NCI-H1105 treated with DMSO at 0.1 percent for 48 hours (cell line): ENCODE results near the gene PAM.
A peak's percentile ranks its signal among the peaks of the same experiment; 100 is the strongest.
"Not testable (repeated sequence)": the region's sequence is repeated elsewhere in the genome, so short reads cannot be mapped to it uniquely, and the experiment has no call there.

Experiments
- DNase-seq: peaks from one replicate; lab custom pipeline; 2025; lab: John Stamatoyannopoulos, UW

Gene PAM

GRCh38 chr5:103000089-103000488 lies 245.0 kb downstream of the PAM start:
- no peak for DNase-seq

GRCh38 chr5:103003872-103004271 lies 248.8 kb downstream of the PAM start:
- no peak for DNase-seq

DNA sequence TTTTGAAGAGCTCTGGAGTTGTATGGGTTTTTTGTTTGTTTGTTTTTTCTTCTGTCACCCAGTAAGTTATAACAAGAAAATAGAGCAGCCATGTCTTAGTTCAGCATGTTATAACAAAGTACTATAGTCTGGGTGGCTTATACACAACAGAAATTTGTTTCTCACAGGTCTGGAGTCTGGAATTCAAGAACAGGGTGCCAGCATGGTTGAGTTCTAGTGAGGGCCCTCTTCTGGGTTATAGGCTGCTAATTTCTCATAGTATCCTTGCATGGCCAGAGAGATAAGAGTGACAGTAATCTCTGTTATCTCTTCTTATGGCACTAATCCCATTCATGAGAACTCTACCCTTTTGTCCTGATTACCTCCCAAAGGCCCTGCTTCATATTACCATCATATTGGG lies 250.2 kb downstream of the PAM start:
- DNase-seq = no peak

- DNase-seq = no peak
Observed at GRCh38 chr5:103006921-103007320, 251.8 kb downstream of the PAM start.

- no peak for DNase-seq
Observed at GRCh38 chr5:103010168-103010567, 255.1 kb downstream of the PAM start.

- no peak for DNase-seq
Observed at GRCh38 chr5:103013933-103014552, 258.9 kb downstream of the PAM start.

DNA sequence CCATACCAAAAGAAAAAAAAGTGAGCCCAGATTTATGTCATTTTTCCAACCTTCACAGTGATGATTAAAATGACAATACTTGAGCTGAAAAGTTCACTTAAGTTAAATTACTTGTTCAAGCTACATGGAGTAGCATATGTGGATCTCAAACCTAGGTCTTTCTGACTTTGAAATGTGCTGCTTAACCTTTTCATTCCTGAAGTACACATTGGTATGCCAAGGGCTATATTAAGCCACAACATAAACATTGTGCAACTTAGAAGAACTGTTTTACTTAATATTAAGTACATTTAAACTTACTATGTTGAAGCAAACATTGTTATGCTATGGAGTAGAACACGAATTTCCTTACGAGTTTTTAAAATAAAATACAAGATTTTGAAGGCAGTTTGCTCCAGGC lies 259.9 kb downstream of the PAM start:
- DNase-seq = no peak

DNA sequence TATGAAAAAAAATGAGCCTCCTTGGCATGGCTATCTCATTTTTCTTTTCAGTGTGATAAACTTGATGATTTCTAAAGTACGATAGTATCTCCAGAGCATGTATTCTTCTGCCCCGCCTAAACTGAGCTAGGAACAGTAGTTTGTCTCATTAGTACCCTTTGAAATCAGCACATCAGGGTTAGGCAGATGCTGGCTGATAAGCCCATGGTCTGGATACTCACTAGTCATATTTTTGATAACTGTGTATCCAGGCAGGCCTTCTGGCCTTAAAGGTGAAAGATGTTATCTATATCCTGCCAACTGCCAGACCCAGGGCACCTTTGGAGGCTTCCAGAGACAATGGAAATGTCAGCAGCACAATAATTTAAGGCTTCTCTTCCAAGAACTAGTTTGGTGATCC lies 261.1 kb downstream of the PAM start:
- no peak for DNase-seq

GRCh38 chr5:103019804-103020203 lies 264.7 kb downstream of the PAM start:
- DNase-seq = no peak

DNA sequence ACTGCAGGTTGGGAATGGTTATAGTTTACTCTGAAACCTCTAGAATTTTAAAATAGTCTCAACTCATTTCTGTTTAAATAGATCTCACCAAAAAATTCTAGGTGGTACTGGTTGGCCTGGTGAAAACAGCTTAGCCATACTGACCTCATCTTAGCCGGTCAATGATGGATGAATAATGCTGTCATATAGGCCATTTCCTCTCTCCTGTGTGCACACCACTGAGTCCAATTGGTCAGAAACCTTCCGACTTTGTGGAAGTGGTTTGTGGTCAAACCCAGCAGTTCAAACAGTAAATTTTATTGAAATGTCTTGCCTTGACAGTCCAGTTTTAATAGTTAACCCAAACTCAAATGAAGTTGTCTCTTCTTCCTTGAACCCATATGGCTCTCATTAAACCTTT lies 266.2 kb downstream of the PAM start:
- DNase-seq = no peak

DNA sequence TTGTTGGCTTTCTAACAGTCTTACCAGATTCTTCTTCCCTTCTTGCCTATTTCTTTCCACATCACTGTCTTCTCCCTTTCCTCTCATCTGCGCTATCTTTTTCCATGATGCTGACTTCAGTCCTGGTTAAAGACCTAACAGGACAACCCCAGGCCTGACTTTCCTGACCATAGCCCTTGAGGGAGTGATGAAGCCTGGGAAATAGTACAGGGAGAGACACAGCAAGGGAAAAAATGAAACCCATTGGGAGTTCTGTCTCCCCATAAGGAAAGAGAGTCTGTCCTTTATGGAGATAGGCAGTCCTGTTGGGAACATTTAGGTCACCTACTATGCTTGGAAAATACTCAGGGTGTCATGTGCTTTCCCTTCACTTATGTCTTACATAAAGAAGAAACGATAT lies 272.2 kb downstream of the PAM start:
- DNase-seq = no peak

GRCh38 chr5:103031607-103032006 lies 276.5 kb downstream of the PAM start:
- no peak for DNase-seq

- DNase-seq = no peak
Observed at GRCh38 chr5:103033696-103034095, 278.6 kb downstream of the PAM start.

GRCh38 chr5:103034662-103035392 lies 279.7 kb downstream of the PAM start:
- DNase-seq = no peak

GRCh38 chr5:103035701-103036100 lies 280.6 kb downstream of the PAM start:
- DNase-seq = no peak

DNA sequence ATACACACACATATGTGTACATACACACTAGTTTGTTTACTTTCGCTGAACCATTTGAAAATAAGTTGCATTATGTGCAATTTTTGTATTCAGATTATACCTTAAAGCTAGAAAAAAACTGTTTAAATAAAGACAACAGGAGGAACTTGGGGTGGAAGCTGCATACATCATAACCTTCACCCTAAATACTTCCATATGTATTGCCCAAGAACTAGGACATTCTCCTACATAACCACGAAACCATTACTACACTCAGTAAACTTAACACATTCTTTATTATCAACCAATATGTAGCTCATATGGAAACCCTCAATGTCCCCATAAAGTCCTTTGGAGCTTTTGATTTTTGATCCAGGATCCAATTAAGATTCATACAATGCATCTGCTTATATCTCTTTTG lies 281.5 kb downstream of the PAM start:
- DNase-seq = no peak

GRCh38 chr5:103037673-103038455 lies 282.8 kb downstream of the PAM start:
- DNase-seq = no peak

GRCh38 chr5:103041071-103041676 lies 286.1 kb downstream of the PAM start:
- peak; percentile 56 for DNase-seq

GRCh38 chr5:103046706-103047105 lies 291.6 kb downstream of the PAM start:
- DNase-seq = not testable (repeated sequence)

- DNase-seq = no peak
Observed at GRCh38 chr5:103057208-103058130, 302.4 kb downstream of the PAM start.

- DNase-seq = no peak
Observed at GRCh38 chr5:103059525-103059924, 304.4 kb downstream of the PAM start.
